Vagina (tissue), 2 donors: Measurements from ENCODE around the gene MYL5. TPM values are rescaled to one million over a fixed set of nuclear protein-coding genes. Genes with fewer than 3 reads are reported as not detected.

Experiments used
- DNase-seq, 2 donors: peaks; one replicate each; pipeline ENCODE4 v3.0.0-alpha.2; 2017; ENCODE audit errors: extremely low spot score in 2 of 2
- H3K27ac ChIP-seq: fragments of 200-600 bp; sonication (generic); one replicate; pipeline ENCODE4 v1.5.1; 2019
- H3K27me3 ChIP-seq: fragments of 200-600 bp; sonication (generic); one replicate; pipeline ENCODE4 v1.5.1; 2019
- H3K36me3 ChIP-seq, 2 donors: fragments of 200-600 bp; sonication (generic); one replicate each; pipeline ENCODE4 v1.5.1; 2017 to 2019
- H3K4me1 ChIP-seq: fragments of 200-600 bp; sonication (generic); one replicate; pipeline ENCODE4 v1.5.1; 2019
- H3K4me3 ChIP-seq, 2 donors: fragments of 200-600 bp; sonication (generic); 1 replicate in 1 of 2; 2 replicates in 1 of 2; pipeline ENCODE4 v1.5.1; 2016 to 2019
- H3K9me3 ChIP-seq: fragments of 200-600 bp; sonication (generic); one replicate; pipeline ENCODE4 v1.5.1; 2019
- CTCF ChIP-seq, 3 experiments: fragments of 450-650 bp in 2 of 3; fragments of 200-600 bp in 1 of 3; sonication (generic) in 1 of 3; IDR thresholded peaks; one replicate each; pipeline ENCODE4 v1.5.1; 2017 to 2019; ENCODE audit warnings: antibody characterized with exemption in 3 of 3, mild to moderate bottlenecking in 2 of 3, moderate library complexity in 2 of 3
- POLR2A ChIP-seq, 2 donors: fragments of 450-650 bp; IDR thresholded peaks; one replicate each; pipeline ENCODE4 v1.6.1; 2017; ENCODE audit warnings: antibody characterized with exemption in 2 of 2, mild to moderate bottlenecking in 2 of 2, moderate library complexity in 2 of 2
- POLR2AphosphoS5 ChIP-seq, 2 donors: sonication (generic); formaldehyde crosslinking; IDR thresholded peaks; one replicate each; pipeline ENCODE4 v1.9.0; 2017; ENCODE audit warnings: antibody characterized with exemption in 2 of 2, mild to moderate bottlenecking in 2 of 2, low read depth in 1 of 2; ENCODE audit not compliant: insufficient read depth in 1 of 2
- intact Hi-C: fragments of 100-400 bp; cut with DNase I; formaldehyde crosslinking; loops from one replicate; pipeline ENCODE4 v1.15.1; 2023
- total RNA-seq: library from RNA; depleted of rRNA; stranded (reverse); fragments of >200 nt; gene quantifications from one replicate; pipeline ENCODE4 v1.2.3, GENCODE V29; 2016

Gene MYL5
- total RNA-seq, 1 donor from 2014 or later = 3.4 TPM

DNA sequence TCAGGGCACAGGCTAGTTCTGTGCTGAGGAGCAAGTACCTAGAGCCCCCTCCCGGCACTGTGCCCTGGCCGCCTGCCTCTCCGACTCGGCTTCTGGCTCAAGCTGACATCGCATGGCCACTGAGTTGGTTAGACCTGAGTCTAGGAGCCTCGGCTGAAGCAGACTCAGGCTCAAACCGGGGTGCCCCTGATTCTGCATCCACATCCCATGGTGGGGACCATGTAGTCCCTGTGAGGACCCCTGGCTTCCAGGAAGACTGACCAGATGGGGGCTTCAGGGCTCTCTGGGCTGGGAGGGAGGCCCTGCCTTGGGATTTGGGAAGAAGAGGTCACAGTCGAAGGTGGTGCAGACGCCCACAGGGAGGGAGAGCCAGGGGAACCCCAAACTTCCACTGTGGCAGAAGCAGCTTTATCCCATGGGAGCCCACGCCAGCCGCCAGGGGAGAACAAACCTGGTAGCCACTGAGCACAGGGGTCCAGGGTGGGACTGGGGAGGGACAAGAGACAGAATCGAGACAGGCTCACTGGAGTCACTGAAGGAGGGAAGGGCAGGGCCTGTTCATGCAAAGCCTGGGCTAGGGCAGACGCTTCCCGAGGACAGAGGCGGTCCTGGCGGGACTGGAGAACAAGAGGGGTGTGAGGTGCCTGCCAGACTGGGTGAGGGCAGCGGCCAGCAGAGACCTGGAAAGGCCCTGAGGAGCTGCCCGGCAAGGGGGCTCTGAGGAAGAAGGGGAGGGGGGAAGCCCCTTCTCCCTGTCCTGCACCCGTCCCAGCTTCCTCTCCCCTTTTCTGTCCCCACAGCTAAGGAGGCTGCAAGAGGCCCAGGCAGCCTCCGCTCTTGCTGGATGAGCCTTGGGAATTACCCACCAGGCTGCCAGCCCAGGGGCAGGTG, 47.9 kb upstream of the MYL5 start:
- no peak overlapping the region for H3K4me3 ChIP-seq
- no peaks in the 10 kb centered on the region for H3K27me3 ChIP-seq
- DNase-seq = no peak
- H3K36me3 ChIP-seq = no peaks in the 10 kb centered on the region
- no peak overlapping the region for H3K27ac ChIP-seq
- TF ChIP-seq POLR2A (IDR thresholded peaks at IDR 0.05) = no peak
- no peak for TF ChIP-seq CTCF (IDR thresholded peaks at IDR 0.05)
- no peak for TF ChIP-seq POLR2AphosphoS5 (IDR thresholded peaks at IDR 0.05; ENCODE audit: insufficient read depth in 1 of 2, low read depth in 1 of 2)
- no peaks in the 10 kb centered on the region for H3K4me1 ChIP-seq
- intact Hi-C loops = no loop called here
- no peaks in the 10 kb centered on the region for H3K9me3 ChIP-seq

- Histone ChIP-seq H3K4me1 (no peaks in the 10 kb centered on the region), H3K36me3 (no peaks in the 10 kb centered on the region), H3K27me3 (no peaks in the 10 kb centered on the region), H3K27ac (no peak overlapping the region), H3K4me3 (no peak overlapping the region), H3K9me3 (no peaks in the 10 kb centered on the region)
- TF ChIP-seq CTCF (IDR thresholded peaks at IDR 0.05) = no peak
- intact Hi-C loops = no loop called here
- no peak for DNase-seq
These were observed 46.8 kb upstream of the MYL5 start for GRCh38 chr4:627347-628125.

GRCh38 chr4:628311-628741, 46.0 kb upstream of the MYL5 start:
- no peaks in the 10 kb centered on the region for H3K9me3 ChIP-seq
- no peaks in the 10 kb centered on the region for H3K27me3 ChIP-seq
- DNase-seq = no peak
- intact Hi-C loops = no loop called here
- H3K27ac ChIP-seq = no peak overlapping the region
- no peaks in the 10 kb centered on the region for H3K4me1 ChIP-seq
- TF ChIP-seq CTCF (IDR thresholded peaks at IDR 0.05) = no peak
- H3K36me3 ChIP-seq = no peaks in the 10 kb centered on the region
- no peak overlapping the region for H3K4me3 ChIP-seq

DNA sequence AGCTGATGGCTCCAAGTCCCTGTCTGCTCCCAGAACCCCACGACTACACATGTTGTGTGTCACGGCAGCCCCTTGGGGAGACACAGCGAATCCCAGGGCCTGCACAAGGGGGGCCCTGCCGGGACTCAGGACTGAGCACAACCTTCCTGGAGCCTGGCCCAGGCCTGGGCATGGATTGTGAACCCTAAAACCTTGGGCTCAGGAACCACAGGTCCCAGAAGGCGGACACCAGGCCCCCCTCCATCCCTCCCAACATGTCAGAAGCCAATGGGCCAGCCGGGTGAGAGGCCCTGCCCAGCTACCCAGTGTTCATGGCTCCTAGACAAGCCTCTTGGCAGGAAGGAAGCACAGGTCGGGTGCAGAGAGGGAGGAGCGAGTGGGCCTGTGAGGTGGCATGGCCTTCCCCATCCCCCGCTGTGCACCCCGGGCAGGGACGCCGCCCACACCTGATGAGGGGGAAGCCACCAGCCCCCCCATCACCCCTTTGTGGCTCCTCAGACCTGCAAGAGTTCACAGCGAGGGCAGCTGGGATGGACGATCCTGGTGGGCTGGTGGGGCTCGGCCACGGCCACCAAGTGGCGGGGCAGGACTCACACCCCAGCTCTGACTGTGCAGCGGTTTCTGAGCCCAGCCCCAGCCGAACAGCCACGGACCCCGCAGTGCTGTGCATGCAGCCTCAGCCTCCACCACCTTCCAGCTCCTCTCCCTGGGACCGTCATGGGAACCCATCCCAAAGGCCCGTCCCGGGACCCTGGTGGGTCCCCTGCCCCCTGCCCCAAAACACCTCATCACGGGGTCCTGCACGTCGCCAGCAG, 45.3 kb upstream of the MYL5 start:
- no peak for TF ChIP-seq POLR2AphosphoS5 (IDR thresholded peaks at IDR 0.05; ENCODE audit: insufficient read depth in 1 of 2, low read depth in 1 of 2)
- TF ChIP-seq POLR2A (IDR thresholded peaks at IDR 0.05) = no peak
- TF ChIP-seq CTCF (IDR thresholded peaks at IDR 0.05) = no peak
- H3K36me3 ChIP-seq = no peaks in the 10 kb centered on the region
- no peaks in the 10 kb centered on the region for H3K9me3 ChIP-seq
- intact Hi-C loops = no loop called here
- no peak for DNase-seq
- H3K4me1 ChIP-seq = no peaks in the 10 kb centered on the region
- no peaks in the 10 kb centered on the region for H3K27me3 ChIP-seq
- no peak overlapping the region for H3K27ac ChIP-seq
- H3K4me3 ChIP-seq = no peak overlapping the region
